Neural progenitor cell (in vitro differentiated cells): ENCODE measurements around the gene GLP2R. TPM values are rescaled to one million over a fixed set of nuclear protein-coding genes. Genes with fewer than 3 reads are reported as not detected.

Experiments used
- DNase-seq: peaks from one replicate; pipeline ENCODE4 v3.0.0-alpha.2; 2016; ENCODE audit warnings: low spot score
- H2AFZ ChIP-seq: fragments of 200-600 bp; sonication (generic); replicated peaks from 2 replicates; pipeline ENCODE4 v1.6.1; 2016; ENCODE audit warnings: antibody characterized with exemption
- H3F3A ChIP-seq: fragments of 200-600 bp; sonication (generic); 2 replicates; pipeline ENCODE4 v1.6.1; 2016; ENCODE audit warnings: antibody characterized with exemption, low read depth
- H3K27ac ChIP-seq: fragments of 200-600 bp; sonication (generic); 2 replicates; pipeline ENCODE4 v1.5.1; 2016; ENCODE audit warnings: mild to moderate bottlenecking
- H3K27me3 ChIP-seq: fragments of 200-600 bp; sonication (generic); 2 replicates; pipeline ENCODE4 v1.6.1; 2016; ENCODE audit warnings: mild to moderate bottlenecking, moderate library complexity
- H3K36me3 ChIP-seq: fragments of 200-600 bp; sonication (generic); 2 replicates; pipeline ENCODE4 v1.5.1; 2016
- H3K4me1 ChIP-seq: fragments of 200-600 bp; sonication (generic); 2 replicates; pipeline ENCODE4 v1.6.1; 2016; ENCODE audit warnings: mixed run types
- H3K4me2 ChIP-seq: fragments of 200-600 bp; sonication (generic); 2 replicates; pipeline ENCODE4 v1.6.1; 2016
- H3K4me3 ChIP-seq: fragments of 200-600 bp; sonication (generic); 2 replicates; pipeline ENCODE4 v1.5.1; 2016
- H3K79me2 ChIP-seq: fragments of 200-600 bp; sonication (generic); 2 replicates; pipeline ENCODE4 v1.6.1; 2016; ENCODE audit warnings: low read depth
- H3K9ac ChIP-seq: fragments of 200-600 bp; sonication (generic); 2 replicates; pipeline ENCODE4 v1.6.1; 2016
- H3K9me3 ChIP-seq: fragments of 200-600 bp; sonication (generic); 2 replicates; pipeline ENCODE4 v1.5.1; 2016; ENCODE audit warnings: low read depth
- H4K20me1 ChIP-seq: fragments of 200-600 bp; sonication (generic); 2 replicates; pipeline ENCODE4 v1.6.1; 2016; ENCODE audit warnings: low read depth
- H3K27ac Mint-ChIP-seq: 3 replicates; pipeline ENCODE4 v1.8.0; 2021; ENCODE audit warnings: mixed read lengths
- H3K27me3 Mint-ChIP-seq: 2 replicates; pipeline ENCODE4 v1.8.0; 2022; ENCODE audit warnings: low read depth, mild to moderate bottlenecking, inconsistent platforms, moderate library complexity, mixed read lengths; ENCODE audit not compliant: insufficient read depth
- H3K36me3 Mint-ChIP-seq: 3 replicates; pipeline ENCODE4 v1.8.0; 2021; ENCODE audit warnings: mixed read lengths
- H3K4me1 Mint-ChIP-seq: 3 replicates; pipeline ENCODE4 v1.8.0; 2021; ENCODE audit warnings: mixed read lengths
- H3K4me3 Mint-ChIP-seq: 3 replicates; pipeline ENCODE4 v1.8.0; 2021; ENCODE audit warnings: mild to moderate bottlenecking, moderate library complexity, mixed read lengths
- H3K9me3 Mint-ChIP-seq: 3 replicates; pipeline ENCODE4 v1.8.0; 2020; ENCODE audit warnings: mixed read lengths
- EZH2 ChIP-seq: fragments of 200-600 bp; sonication (generic); IDR thresholded peaks from 2 replicates; pipeline ENCODE4 v1.6.1; 2017; ENCODE audit warnings: antibody characterized with exemption, mild to moderate bottlenecking, moderate library complexity
- EZH2phosphoT487 ChIP-seq: fragments of 200-600 bp; sonication (generic); IDR thresholded peaks from 2 replicates; pipeline ENCODE4 v1.6.1; 2017; ENCODE audit warnings: antibody characterized with exemption
- total RNA-seq: library from RNA; depleted of rRNA; stranded (reverse); fragments of >200 nt; gene quantifications from 2 replicates; pipeline ENCODE4 v1.2.3, GENCODE V29; 2015; ENCODE audit warnings: low replicate concordance
- TF ChIP-seq, protein P1 (sequence below): fragments of 200-600 bp; sonication (generic); IDR thresholded peaks from 2 replicates; pipeline ENCODE4 v1.5.1; 2017; ENCODE audit warnings: antibody characterized with exemption, mild to moderate bottlenecking

Gene GLP2R
- total RNA-seq, 1 donor from 2014 or later, result not detected

DNA sequence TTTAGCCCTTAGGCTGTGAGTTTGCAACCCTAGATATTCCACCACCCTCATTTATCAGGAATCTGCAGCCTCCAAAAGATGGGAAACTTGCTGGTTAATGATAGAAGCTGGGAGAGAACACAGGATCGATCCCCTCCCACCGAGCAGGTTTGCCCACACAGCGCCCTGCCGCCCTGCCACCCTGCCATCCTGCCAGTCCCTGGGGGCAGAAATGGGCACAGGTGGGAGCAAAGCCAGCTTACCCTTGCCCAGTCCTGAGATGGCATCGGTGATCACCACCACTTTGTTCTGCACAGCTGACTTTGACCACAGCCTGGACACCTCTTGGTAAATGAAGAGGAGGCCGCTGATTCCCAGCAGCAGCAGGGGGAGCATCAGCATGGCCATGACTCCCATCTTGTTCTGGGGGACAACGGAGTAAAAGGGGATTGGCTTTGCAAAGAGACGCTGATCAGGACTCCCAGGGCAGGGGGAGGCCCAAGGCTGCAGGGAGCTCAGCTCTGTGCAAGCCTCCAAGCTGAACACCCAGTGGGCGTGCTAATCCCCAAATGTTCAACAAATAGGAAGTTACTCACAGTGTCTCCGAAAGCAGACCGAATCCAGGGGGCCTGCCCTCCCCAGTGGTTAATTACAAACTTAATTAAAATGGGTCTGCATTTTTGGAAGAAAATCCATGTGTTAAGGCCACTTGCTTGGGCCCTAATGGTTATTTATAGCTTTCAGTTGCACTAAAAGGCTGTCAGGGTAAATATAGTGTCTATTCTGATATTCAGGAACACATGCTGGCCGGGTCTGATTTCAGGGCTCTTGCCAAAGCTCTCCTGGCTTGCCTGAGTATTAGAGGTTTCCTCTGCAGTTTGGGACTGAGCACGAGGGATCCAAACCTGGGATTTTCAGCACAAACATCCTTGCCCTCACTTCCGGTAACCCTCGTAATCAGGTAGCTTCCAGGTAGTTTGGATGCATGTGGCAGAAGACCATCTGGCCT lies 34.5 kb upstream of the GLP2R start, which contains the start of gene DHRS7C:
TSS of gene DHRS7C (minus strand) at position 704 of the 988 bp plus-strand sequence. CDS start at position 396, 308 bp downstream.
- Histone ChIP-seq H3K9me3 (no peaks in the 10 kb centered on the region), H3K4me2 (no peak within 1 kb of the TSS), H3F3A (peaks cover 4% of the 10 kb centered on the region), H3K27ac (no peak within 1 kb of the TSS), H3K9ac (no peak within 1 kb of the TSS), H3K4me1 (peaks cover 4% of the 10 kb centered on the region), H2AFZ (peak within 1 kb of the TSS; percentile 9), H3K36me3 (no peaks in the 10 kb centered on the region), H3K27me3 (no peaks in the 10 kb centered on the region), H3K4me3 (no peak within 1 kb of the TSS), H3K79me2 (no peaks in the 10 kb centered on the region), H4K20me1 (no peaks in the 10 kb centered on the region)
- Mint-ChIP-seq H3K4me3 (no peak within 1 kb of the TSS), H3K36me3 (no peaks in the 10 kb centered on the region), H3K4me1 (peaks cover 11% of the 10 kb centered on the region), H3K27ac (no peak within 1 kb of the TSS), H3K9me3 (no peaks in the 10 kb centered on the region), H3K27me3 (peaks cover 2% of the 10 kb centered on the region)
- TF ChIP-seq, protein P1, sequence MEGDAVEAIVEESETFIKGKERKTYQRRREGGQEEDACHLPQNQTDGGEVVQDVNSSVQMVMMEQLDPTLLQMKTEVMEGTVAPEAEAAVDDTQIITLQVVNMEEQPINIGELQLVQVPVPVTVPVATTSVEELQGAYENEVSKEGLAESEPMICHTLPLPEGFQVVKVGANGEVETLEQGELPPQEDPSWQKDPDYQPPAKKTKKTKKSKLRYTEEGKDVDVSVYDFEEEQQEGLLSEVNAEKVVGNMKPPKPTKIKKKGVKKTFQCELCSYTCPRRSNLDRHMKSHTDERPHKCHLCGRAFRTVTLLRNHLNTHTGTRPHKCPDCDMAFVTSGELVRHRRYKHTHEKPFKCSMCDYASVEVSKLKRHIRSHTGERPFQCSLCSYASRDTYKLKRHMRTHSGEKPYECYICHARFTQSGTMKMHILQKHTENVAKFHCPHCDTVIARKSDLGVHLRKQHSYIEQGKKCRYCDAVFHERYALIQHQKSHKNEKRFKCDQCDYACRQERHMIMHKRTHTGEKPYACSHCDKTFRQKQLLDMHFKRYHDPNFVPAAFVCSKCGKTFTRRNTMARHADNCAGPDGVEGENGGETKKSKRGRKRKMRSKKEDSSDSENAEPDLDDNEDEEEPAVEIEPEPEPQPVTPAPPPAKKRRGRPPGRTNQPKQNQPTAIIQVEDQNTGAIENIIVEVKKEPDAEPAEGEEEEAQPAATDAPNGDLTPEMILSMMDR, result no peak
- no peak for TF ChIP-seq EZH2phosphoT487
- no peak for TF ChIP-seq EZH2
- DNase-seq, result peak; percentile 26

DNA sequence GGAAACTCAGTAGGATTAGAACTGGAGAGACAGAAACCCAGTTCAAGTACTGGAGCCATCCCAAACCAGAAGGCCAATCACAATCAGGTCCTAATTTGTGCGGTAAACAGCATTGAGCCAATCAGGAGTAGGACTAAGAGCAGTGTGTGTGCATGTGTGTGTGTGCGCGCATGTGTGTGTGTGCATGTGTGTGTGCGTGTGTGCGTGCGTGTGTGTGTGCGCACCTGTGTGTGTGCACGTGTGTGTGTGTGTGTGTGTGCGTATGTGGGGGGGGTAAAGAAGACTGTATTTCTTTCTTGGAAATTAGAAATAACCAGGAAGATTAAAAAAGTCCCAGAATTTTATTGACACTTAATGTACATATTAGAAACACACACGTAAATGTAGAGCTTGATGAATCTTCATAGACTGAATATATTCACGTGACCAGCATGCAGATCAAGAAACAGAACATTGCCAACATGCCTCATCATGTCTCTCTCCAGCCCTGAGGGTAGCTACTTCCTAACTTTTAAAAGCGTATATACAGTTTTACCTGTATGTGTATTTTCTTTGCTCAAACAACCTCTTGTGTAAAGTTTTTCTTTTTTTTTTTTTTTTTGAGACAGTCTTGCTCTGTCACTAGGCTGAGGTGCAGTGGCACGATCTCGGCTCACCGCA lies 33.4 kb upstream of the GLP2R start:
- peaks cover 4% of the 10 kb centered on the region for H3K4me1 ChIP-seq
- no peak overlapping the region for H2AFZ ChIP-seq
- peaks cover 4% of the 10 kb centered on the region for H3F3A ChIP-seq
- H3K27ac Mint-ChIP-seq, result no peak overlapping the region
- H3K4me2 ChIP-seq, result no peak overlapping the region
- H3K36me3 Mint-ChIP-seq, result no peaks in the 10 kb centered on the region
- no peak overlapping the region for H3K9ac ChIP-seq
- H3K27me3 ChIP-seq, result no peaks in the 10 kb centered on the region
- no peaks in the 10 kb centered on the region for H3K9me3 Mint-ChIP-seq
- TF ChIP-seq EZH2phosphoT487 (no peak), EZH2 (no peak)
- TF ChIP-seq, protein P1, result no peak
- H3K9me3 ChIP-seq, result no peaks in the 10 kb centered on the region
- peaks cover 11% of the 10 kb centered on the region for H3K4me1 Mint-ChIP-seq
- no peak overlapping the region for H3K27ac ChIP-seq
- H3K4me3 Mint-ChIP-seq, result no peak overlapping the region
- no peak for DNase-seq
- H3K4me3 ChIP-seq, result no peak overlapping the region
- peaks cover 4% of the 10 kb centered on the region for H3K27me3 Mint-ChIP-seq
- H4K20me1 ChIP-seq, result no peaks in the 10 kb centered on the region
- no peaks in the 10 kb centered on the region for H3K36me3 ChIP-seq
- H3K79me2 ChIP-seq, result no peaks in the 10 kb centered on the region

DNA sequence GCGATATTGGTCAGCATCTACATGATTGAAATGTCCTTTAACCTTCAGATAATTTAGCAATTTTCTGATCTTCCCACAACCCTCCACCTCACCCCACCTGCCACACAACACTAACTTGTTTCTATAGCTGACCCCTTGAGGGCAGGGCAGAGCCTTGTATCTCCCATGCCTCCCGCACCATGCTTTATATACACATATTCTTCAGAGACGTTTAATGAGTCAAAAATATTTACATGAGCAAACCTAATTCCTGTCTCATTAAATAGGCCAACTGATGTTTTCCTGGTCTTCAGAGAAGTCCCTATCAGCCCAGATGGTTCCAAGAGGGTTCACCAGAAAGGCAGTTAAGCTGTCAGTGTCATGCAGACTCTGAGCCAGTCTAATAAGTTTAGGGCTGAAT lies 27.7 kb upstream of the GLP2R start:
- peaks cover 4% of the 10 kb centered on the region for H3K27me3 Mint-ChIP-seq
- H3K27ac ChIP-seq, result no peak overlapping the region
- TF ChIP-seq EZH2, result no peak
- TF ChIP-seq EZH2phosphoT487, result no peak
- TF ChIP-seq, protein P1, result no peak
- no peaks in the 10 kb centered on the region for H3K36me3 Mint-ChIP-seq
- H3K4me3 ChIP-seq, result no peak overlapping the region
- no peaks in the 10 kb centered on the region for H3K9me3 Mint-ChIP-seq
- H3K27me3 ChIP-seq, result no peaks in the 10 kb centered on the region
- H3K4me1 ChIP-seq, result no peaks in the 10 kb centered on the region
- H3K4me3 Mint-ChIP-seq, result no peak overlapping the region
- no peaks in the 10 kb centered on the region for H3K79me2 ChIP-seq
- no peaks in the 10 kb centered on the region for H3K36me3 ChIP-seq
- peaks cover 3% of the 10 kb centered on the region for H3K4me1 Mint-ChIP-seq
- no peak overlapping the region for H2AFZ ChIP-seq
- no peak overlapping the region for H3K9ac ChIP-seq
- no peaks in the 10 kb centered on the region for H4K20me1 ChIP-seq
- no peaks in the 10 kb centered on the region for H3K9me3 ChIP-seq
- no peaks in the 10 kb centered on the region for H3F3A ChIP-seq
- H3K27ac Mint-ChIP-seq, result peak overlapping the region; percentile 9
- no peak overlapping the region for H3K4me2 ChIP-seq
- DNase-seq, result no peak
